ENCODE measurements around the gene TH.

DNA sequence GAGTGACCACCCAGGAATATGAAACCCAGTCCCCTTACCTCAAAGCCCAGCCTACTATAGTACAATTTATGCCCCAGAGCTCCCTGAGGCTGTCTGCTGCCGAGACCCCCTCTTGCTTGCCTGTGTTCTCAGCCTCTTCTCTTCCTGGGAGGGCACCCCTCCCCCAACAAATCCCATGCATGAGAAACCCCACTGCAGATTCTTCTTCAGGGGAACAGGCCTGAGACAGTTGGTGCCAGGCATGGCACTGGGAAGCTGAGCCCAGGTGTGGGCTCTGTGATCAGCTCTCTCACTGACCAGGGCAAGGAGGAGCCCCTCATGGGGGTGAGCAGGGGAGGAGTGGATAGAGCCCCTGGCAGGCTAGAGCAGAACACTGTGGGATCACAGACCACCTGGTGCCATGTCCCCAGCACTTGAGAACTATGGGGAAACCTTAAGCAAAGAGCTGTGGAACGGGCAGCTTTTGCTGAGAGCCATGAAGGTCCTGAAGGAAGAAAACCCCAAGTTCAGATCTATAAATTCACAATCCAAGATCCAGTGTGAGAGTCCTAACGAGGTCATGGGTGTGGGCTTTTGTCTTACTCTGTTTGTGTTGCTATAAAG lies 46.5 kb upstream of the TH start:
- TF ChIP-seq POLR2A (IDR thresholded peaks at IDR 0.05; ENCODE audit: low read depth, low read length) (no peak), POLR2AphosphoS5 (IDR thresholded peaks at IDR 0.05; ENCODE audit: low read depth, low read length) (no peak)
